ENCODE measurements around the gene ZNF26.

Gene ZNF26

GRCh38 chr12:132998741-132999140 is 12.6 kb downstream of the ZNF26 start:
- no peak for ATAC-seq
- no peak for TF ChIP-seq PPARA (CRISPR knock-in tag; IDR thresholded peaks at IDR 0.05; ENCODE audit: borderline replicate concordance)
- no peak for TF ChIP-seq OSR1 (CRISPR knock-in tag; IDR thresholded peaks at IDR 0.05)
- no peak for TF ChIP-seq ESRRG (CRISPR knock-in tag; IDR thresholded peaks at IDR 0.05)
- no peak for TF ChIP-seq TOX (CRISPR knock-in tag; IDR thresholded peaks at IDR 0.05; ENCODE audit: borderline replicate concordance)
- no peak for TF ChIP-seq TSHZ2 (CRISPR knock-in tag; IDR thresholded peaks at IDR 0.05)
- no peak for TF ChIP-seq PATZ1 (CRISPR knock-in tag; IDR thresholded peaks at IDR 0.05; ENCODE audit: borderline replicate concordance)
- TF ChIP-seq GLIS3 (CRISPR knock-in tag; IDR thresholded peaks at IDR 0.05), result no peak
- TF ChIP-seq ZNF565 (CRISPR knock-in tag; conservative IDR thresholded peaks at IDR 0.05; ENCODE audit: low read depth), result no peak
- no peak for TF ChIP-seq POU6F1 (CRISPR knock-in tag; IDR thresholded peaks at IDR 0.05; ENCODE audit: borderline replicate concordance, low read depth)
- no peak for TF ChIP-seq ARNTL (CRISPR knock-in tag; IDR thresholded peaks at IDR 0.05; ENCODE audit: borderline replicate concordance, low read depth)
- TF ChIP-seq ZFP30 (CRISPR knock-in tag; IDR thresholded peaks at IDR 0.05), result no peak
- no peak for TF ChIP-seq CSRNP3 (CRISPR knock-in tag; IDR thresholded peaks at IDR 0.05)
- TF ChIP-seq RARB (CRISPR knock-in tag; IDR thresholded peaks at IDR 0.05), result no peak
- no peak for TF ChIP-seq ZNF70 (CRISPR knock-in tag; IDR thresholded peaks at IDR 0.05)
- no peak for TF ChIP-seq BACH2 (CRISPR knock-in tag; IDR thresholded peaks at IDR 0.05; ENCODE audit: borderline replicate concordance)
- no peak for TF ChIP-seq CREB5 (CRISPR knock-in tag; IDR thresholded peaks at IDR 0.05; ENCODE audit: low read depth)
- TF ChIP-seq ZFP3 (CRISPR knock-in tag; IDR thresholded peaks at IDR 0.05), result no peak
- no peak for TF ChIP-seq ZC3H10 (CRISPR knock-in tag; IDR thresholded peaks at IDR 0.05)
- TF ChIP-seq SNAI2 (CRISPR knock-in tag; IDR thresholded peaks at IDR 0.05), result no peak

GRCh38 chr12:133010657-133011297 is 24.6 kb downstream of the ZNF26 start:
- ATAC-seq, result no peak
- TF ChIP-seq ZNF70 (CRISPR knock-in tag; IDR thresholded peaks at IDR 0.05), result no peak
- TF ChIP-seq TOX (CRISPR knock-in tag; IDR thresholded peaks at IDR 0.05; ENCODE audit: borderline replicate concordance), result no peak
- TF ChIP-seq ZNF8 (CRISPR knock-in tag; IDR thresholded peaks at IDR 0.05), result no peak
- no peak for TF ChIP-seq ZNF565 (CRISPR knock-in tag; conservative IDR thresholded peaks at IDR 0.05; ENCODE audit: low read depth)
- TF ChIP-seq PATZ1 (CRISPR knock-in tag; IDR thresholded peaks at IDR 0.05; ENCODE audit: borderline replicate concordance), result no peak
- no peak for TF ChIP-seq TCF4 (CRISPR knock-in tag; IDR thresholded peaks at IDR 0.05; ENCODE audit: borderline replicate concordance)
- TF ChIP-seq TSHZ2 (CRISPR knock-in tag; IDR thresholded peaks at IDR 0.05), result no peak
- TF ChIP-seq POU6F1 (CRISPR knock-in tag; IDR thresholded peaks at IDR 0.05; ENCODE audit: borderline replicate concordance, low read depth), result no peak
- no peak for TF ChIP-seq OSR1 (CRISPR knock-in tag; IDR thresholded peaks at IDR 0.05)
- no peak for TF ChIP-seq RARB (CRISPR knock-in tag; IDR thresholded peaks at IDR 0.05)
- TF ChIP-seq CREB5 (CRISPR knock-in tag; IDR thresholded peaks at IDR 0.05; ENCODE audit: low read depth), result no peak

Measured in SK-N-SH treated with all-trans-retinoic acid at 6 μM for 48 hours (cell line).